Stimulated activated CD4-positive, alpha-beta T cell treated with anti-CD3 and anti-CD28 coated beads, Interleukin-1b, Interleukin-23, amount 100 ng/mL, for 48 hours (primary cell): ENCODE measurements around the gene IL36B.

Experiments
- DNase-seq: peaks from one replicate; pipeline ENCODE4 v3.0.0-alpha.2; 2020

Gene IL36B

GRCh38 chr2:113075030-113075429, 22.4 kb upstream of the IL36B start:
- no peak for DNase-seq

DNA sequence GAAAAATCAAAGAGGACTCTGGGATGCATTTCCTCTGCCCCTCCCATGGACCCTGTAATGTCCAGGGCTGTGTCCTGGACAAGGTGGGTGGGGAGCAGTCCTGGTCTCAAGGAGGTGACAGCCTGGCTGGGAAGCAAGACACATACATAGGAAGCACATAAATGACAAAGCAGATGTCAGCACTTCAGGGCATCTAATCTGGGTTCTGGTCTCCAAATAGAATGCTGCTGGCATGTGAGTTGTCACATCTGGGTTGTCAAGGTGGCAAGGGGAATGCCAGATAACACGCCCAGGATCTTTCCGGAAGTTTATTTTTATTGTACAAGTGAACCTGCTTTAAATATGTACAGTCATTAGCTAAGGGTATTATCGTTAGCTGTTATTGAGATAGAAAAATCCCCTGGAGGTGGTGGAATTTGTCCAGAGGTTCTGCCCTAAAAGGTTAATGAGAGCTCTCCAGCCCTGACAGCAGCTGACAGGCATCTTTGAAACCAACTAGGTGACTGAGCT, 20.7 kb upstream of the IL36B start:
- DNase-seq, result no peak

GRCh38 chr2:113072584-113072983, 19.9 kb upstream of the IL36B start:
- DNase-seq, result no peak

- DNase-seq, result no peak
Measured at GRCh38 chr2:113070606-113070975, 17.9 kb upstream of the IL36B start.

- no peak for DNase-seq
Measured at GRCh38 chr2:113069676-113070605, 17.3 kb upstream of the IL36B start.

DNA sequence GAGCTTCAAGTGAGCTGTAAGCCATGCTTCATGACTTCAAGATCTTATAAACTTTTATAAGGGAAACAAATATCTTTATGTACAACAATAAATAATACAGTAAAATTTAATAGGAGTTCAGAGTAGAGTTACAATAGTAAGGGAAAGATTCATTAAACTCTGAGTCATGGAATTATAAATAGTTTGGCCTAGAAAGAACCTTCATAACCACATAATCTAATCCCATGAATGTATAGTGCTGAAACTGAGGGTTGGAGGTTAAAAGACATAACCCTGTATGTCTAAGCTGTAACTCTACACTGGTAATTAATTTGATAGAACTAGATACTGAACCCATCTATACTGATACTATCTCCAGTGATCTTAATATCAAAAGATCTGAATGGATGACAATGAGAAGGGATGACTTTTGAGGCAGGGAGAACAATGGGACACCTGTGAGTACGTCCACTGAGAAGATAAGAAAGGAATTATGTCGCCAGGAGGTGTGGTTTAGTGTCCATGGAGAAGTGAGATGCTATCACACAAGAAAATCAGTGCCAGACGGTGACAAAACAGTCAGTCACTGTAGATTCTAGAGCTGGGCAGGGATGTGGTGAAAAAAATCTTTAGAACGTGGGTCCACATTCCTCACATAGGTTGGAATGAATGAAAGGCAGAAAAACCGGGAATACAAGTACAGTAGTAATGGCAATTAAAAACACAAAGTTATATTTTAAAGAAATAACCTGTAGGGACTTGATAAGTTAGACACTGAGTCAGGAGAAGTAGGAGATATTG, 16.2 kb upstream of the IL36B start:
- DNase-seq, result no peak

DNA sequence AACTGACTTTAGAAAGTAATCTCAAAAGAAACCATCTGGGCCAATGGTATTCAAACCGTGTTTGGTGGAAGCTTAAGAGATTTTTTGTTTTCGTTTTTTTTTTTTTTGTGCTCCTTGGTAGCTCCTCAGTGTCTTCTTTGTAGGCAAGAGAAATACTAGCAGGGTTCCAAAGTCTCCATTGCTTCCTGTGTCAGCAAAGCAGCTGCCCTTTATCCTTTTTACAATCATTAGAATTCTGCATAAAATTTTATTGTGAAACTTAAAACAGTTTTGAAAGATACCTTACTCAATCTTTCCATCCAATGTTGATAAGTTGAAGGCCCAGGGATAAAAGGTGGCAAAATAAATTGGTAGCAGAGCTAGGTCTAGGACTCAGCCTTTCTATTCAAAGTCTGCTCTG, 15.6 kb upstream of the IL36B start:
- DNase-seq, result no peak

- no peak for DNase-seq
Measured at GRCh38 chr2:113067681-113068080, 15.0 kb upstream of the IL36B start, which contains the start of gene IL1F10. TSS of gene IL1F10 (plus strand) at chr2:113067970. CDS start at chr2:113072739, 4,769 bp downstream.

DNA sequence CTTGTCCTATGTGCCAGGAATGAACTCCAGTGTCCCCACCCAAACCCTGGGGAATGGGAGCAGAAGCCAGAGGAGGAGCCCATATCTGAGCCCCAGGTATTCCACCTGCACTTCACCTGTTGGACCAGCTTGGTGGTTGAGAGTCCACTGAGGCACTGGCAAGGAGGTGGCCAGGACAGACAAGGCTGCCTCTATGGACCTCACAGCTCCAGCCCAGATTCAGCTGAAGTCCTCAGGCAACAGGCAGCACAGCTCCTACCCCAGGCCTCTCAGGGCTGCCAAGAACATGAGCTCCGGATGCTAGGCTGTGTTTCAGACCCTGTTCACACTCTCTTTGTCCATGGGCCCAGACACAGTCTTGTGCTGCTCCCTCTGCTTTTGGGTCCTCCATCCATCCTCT, 12.2 kb upstream of the IL36B start:
- no peak for DNase-seq

GRCh38 chr2:113064281-113064680, 11.6 kb upstream of the IL36B start:
- no peak for DNase-seq

DNA sequence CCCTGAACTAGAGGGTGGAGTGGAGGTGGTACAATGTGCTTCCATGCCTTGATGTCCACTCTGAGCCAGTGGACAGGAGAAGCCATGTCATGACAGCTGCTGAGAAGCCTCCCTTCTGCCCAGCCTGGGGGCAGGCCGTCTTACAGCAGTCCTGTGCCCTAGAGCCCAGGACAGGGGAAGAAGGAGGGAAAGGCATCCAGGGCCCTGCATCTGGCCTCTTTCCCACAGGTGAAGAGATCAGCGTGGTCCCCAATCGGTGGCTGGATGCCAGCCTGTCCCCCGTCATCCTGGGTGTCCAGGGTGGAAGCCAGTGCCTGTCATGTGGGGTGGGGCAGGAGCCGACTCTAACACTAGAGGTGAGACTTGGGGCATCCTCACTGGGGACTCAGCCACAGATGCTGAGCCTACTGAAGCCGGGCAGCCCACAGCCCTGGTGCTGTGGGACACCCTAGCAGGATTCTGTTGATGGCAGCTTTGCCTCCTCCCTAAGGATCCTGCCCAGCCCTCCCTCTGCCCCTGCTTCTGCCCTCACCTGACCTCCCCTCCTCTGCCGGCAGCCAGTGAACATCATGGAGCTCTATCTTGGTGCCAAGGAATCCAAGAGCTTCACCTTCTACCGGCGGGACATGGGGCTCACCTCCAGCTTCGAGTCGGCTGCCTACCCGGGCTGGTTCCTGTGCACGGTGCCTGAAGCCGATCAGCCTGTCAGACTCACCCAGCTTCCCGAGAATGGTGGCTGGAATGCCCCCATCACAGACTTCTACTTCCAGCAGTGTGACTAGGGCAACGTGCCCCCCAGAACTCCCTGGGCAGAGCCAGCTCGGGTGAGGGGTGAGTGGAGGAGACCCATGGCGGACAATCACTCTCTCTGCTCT, 9.5 kb upstream of the IL36B start:
- no peak for DNase-seq

DNA sequence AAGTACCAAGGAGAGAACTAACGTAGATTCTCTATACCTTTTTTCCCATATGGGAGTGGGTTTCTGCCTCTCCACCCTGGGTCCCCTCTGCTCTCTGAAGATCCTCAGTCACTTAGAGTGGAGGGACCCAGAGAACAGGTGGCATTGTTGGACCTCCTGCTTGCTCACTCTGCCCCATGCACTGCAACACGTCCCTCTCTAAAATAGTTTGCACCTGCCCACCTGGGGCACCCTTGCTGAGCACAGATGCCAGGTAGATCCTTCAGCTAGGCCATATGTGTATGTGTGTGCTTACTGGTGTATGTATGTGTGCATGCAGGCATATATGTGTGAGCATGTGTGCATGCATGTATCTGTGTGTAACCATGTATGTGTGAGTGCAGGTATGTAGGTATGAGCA, 8.6 kb upstream of the IL36B start:
- no peak for DNase-seq

DNA sequence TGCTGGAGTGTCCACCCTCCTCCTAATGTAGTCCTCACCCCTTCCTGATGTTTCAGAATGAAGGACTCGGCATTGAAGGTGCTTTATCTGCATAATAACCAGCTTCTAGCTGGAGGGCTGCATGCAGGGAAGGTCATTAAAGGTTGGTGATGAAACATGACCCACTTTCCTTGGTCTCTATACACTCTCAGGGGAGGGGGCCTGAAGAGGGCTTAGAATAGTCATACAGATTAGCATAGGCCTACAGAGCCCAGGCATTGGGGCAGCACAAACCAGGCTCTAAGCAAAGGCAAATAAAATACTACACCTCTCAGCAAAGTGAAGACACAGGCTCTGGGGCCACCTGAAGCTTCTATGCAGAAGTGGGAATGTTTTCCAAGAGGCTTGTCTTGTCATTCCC, 8.1 kb upstream of the IL36B start:
- no peak for DNase-seq

DNA sequence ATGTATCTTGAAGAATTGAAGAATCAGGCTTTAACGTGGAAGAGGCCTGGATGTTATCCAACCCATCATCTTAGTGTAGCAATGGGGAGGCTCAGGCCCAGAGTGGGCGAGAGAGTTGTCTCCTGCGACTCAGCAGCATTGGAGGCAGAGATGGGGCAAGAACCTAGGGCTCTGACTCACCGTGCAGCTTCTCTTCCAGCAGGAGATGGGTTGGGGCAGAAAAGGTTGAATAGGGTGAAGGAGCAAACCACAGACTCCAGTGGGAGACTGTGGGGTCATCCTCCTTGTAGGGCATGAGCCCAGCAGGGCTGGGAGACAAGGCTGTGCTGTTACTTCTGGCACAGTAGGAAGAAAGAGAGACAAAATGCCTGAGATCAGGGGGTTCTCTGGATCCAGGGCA, 7.7 kb upstream of the IL36B start:
- DNase-seq, result no peak

DNA sequence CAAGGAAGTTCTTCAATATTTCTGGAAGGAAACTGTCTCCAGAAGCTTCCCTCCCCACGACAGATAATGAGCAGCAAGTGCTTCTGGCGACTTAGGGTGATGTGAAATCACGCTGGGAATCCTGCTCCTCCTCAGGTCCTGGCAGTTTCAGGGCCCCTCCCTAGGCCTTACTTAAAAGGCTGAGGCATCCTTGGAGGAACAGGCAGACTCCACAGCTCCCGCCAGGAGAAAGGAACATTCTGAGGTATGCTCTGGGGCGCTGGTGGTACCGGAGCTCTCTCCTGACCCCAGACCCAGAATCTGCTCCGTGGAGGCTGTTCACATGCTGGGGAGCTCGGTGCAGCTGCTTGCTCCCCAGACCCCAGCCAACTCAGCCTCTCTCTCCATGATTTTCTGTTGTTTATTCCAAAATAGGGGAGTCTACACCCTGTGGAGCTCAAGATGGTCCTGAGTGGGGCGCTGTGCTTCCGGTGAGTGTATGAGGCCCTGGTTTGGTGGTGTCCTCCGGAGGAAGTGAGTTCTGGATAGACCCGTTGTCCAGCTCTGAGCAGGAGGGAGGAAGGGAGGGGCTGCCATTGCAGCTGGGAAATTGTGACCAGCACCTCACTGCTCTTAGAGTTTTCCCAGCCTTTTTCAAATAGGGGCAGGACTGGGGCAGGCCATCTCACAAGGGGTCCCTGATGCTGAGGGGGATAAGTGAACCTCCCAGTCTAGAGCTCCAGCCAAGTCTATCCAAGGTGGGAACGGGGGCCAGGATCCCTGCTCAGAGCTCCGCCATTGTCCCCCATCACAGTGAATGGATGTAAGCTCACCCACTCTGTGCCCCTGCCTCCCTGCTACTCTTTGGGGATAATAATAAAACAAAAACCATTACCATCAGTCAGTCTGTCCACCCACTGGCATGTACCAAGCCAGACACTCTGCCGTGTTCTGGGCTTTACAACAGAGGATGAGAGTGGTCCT, 6.6 kb upstream of the IL36B start, which contains the start of gene IL36RN:
Gene IL36RN (plus strand): TSS at position 201 of the 963 bp plus-strand sequence. CDS start 241 bp downstream, at position 442.
- no peak for DNase-seq

DNA sequence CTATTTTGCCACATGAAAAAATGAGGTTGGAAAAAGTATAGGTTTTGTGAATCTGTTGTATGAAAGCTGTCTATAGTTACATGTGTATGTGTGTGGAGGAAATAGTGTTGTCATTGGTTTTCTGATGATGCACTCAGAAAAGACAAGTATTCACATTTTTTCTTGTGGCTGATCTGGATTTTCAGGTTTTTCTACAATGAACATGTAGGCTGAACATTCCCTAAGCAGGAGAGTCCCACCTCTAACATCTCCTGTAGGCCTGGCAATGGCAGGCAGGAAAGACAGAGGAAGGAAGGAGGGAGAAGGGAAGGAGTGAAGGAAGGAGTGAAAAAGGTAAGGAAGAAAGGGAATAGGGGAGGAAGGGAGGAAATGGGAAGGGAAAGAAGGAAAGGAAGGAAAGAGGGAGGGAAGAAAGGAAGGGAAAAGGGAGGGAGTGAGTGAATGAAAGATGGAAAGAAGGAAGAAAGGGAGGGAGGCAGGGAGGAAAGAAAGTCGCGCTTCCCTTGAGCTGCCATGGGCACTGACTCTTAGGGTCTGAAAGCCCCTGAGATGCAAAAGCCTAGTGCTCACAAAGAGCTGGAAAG, 5.8 kb upstream of the IL36B start:
- no peak for DNase-seq

- no peak for DNase-seq
Measured at GRCh38 chr2:113057117-113057516, 4.5 kb upstream of the IL36B start.

DNA sequence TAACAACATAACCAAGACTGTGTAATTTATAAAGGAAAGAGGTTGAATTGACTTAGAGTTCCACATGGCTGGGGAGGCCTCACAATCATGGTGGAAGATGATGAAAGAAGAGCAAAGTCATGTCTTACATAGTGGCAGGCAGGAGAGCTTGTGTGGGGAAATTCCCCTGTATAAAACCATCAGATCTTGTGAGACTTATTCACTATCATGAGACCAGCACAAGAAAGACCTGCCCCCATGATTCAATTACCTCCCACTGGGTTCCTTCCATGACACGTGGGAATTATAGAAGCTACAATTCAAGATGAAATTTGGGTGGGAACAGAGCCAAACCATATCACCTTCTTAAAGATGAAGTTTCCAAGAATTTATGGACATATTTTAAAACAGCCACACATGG, 3.9 kb upstream of the IL36B start:
- no peak for DNase-seq

- DNase-seq, result no peak
Measured at GRCh38 chr2:113054066-113054465, 1.4 kb upstream of the IL36B start.

- DNase-seq, result no peak
Measured at GRCh38 chr2:113053666-113054065, 999 bp upstream of the IL36B start.
